Dermis blood vessel endothelial cell (primary cell): ENCODE measurements around the gene ST8SIA2. TPM values are rescaled to one million over a fixed set of nuclear protein-coding genes. Genes with fewer than 3 reads are reported as not detected.
"Not testable (repeated sequence)": the region's sequence is repeated elsewhere in the genome, so short reads cannot be mapped to it uniquely, and the experiment has no call there.

ENCODE experiments used
- DNase-seq: peaks from one replicate; pipeline ENCODE4 v3.0.0; 2010
- total RNA-seq: library from RNA; depleted of rRNA; stranded (reverse); fragments of >200 nt; gene quantifications from 2 replicates; pipeline ENCODE4 v1.2.3, GENCODE V29; 2014

Gene ST8SIA2
- total RNA-seq, 1 donor from 2014 or later: under 0.01 TPM

GRCh38 chr15:92444631-92445030 lies 51.0 kb downstream of the ST8SIA2 start:
- DNase-seq: no peak

GRCh38 chr15:92448370-92448769 lies 54.7 kb downstream of the ST8SIA2 start:
- DNase-seq: no peak

GRCh38 chr15:92449476-92449875 lies 55.8 kb downstream of the ST8SIA2 start:
- DNase-seq: no peak

GRCh38 chr15:92451225-92451825 lies 57.6 kb downstream of the ST8SIA2 start:
- DNase-seq: no peak

- DNase-seq: no peak
These were observed 58.5 kb downstream of the ST8SIA2 start for GRCh38 chr15:92452143-92452542.

GRCh38 chr15:92453607-92454006 lies 59.9 kb downstream of the ST8SIA2 start:
- DNase-seq: no peak

- DNase-seq: no peak
These were observed 60.9 kb downstream of the ST8SIA2 start for GRCh38 chr15:92454555-92455105.

- no peak for DNase-seq
These were observed 61.6 kb downstream of the ST8SIA2 start for GRCh38 chr15:92455271-92455670.

GRCh38 chr15:92457471-92458041 lies 63.9 kb downstream of the ST8SIA2 start:
- no peak for DNase-seq

GRCh38 chr15:92460023-92460422 lies 66.3 kb downstream of the ST8SIA2 start:
- no peak for DNase-seq

- no peak for DNase-seq
These were observed 68.9 kb downstream of the ST8SIA2 start for GRCh38 chr15:92462424-92463125.

- DNase-seq: no peak
These were observed 69.7 kb downstream of the ST8SIA2 start for GRCh38 chr15:92463352-92463751.

- DNase-seq: no peak
These were observed 70.1 kb downstream of the ST8SIA2 start for GRCh38 chr15:92463826-92464225.

- no peak for DNase-seq
These were observed 73.2 kb downstream of the ST8SIA2 start for GRCh38 chr15:92466834-92467233.

- DNase-seq: no peak
These were observed 73.6 kb downstream of the ST8SIA2 start for GRCh38 chr15:92467245-92467644.

- no peak for DNase-seq
These were observed 75.3 kb downstream of the ST8SIA2 start for GRCh38 chr15:92468991-92469390.

GRCh38 chr15:92471288-92471687 lies 77.6 kb downstream of the ST8SIA2 start:
- no peak for DNase-seq

GRCh38 chr15:92473756-92474155 lies 80.1 kb downstream of the ST8SIA2 start:
- DNase-seq: no peak

- not testable (repeated sequence) for DNase-seq
These were observed 86.0 kb downstream of the ST8SIA2 start for GRCh38 chr15:92479730-92480129.

- DNase-seq: no peak
These were observed 86.7 kb downstream of the ST8SIA2 start for GRCh38 chr15:92480361-92480760.

- DNase-seq: no peak
These were observed 91.8 kb downstream of the ST8SIA2 start for GRCh38 chr15:92485441-92485840.

GRCh38 chr15:92492551-92493115 lies 99.0 kb downstream of the ST8SIA2 start:
- no peak for DNase-seq

GRCh38 chr15:92494806-92495336 lies 101.2 kb downstream of the ST8SIA2 start:
- no peak for DNase-seq
